CD4-positive, alpha-beta T cell treated with Interleukin-21 for 1 hour (primary cell): Measurements from ENCODE around the gene AFF1.
A peak's percentile ranks its signal among the peaks of the same experiment; 100 is the strongest.
"Not testable (repeated sequence)": the region's sequence is repeated elsewhere in the genome, so short reads cannot be mapped to it uniquely, and the experiment has no call there.

Source experiments
- DNase-seq: peaks from one replicate; pipeline ENCODE4 v3.0.0-alpha.2; 2020

AFF1 gene

DNA sequence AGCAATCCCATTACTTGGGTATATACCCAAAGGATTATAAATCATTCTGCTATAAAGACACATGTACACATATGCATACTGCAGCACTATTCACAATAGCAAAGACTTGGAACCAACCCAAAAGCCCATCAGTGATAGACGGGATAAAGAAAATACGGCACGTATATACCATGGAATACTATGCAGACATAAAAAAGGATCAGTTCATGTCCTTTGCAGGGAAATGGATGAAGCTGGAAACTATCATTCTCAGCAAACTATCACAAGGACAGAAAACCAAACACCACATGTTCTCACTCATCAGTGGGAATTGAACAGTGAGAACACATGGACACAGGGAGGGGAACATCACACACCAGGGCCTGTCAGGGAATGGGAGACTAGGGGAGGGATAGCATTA, 54.8 kb downstream of the AFF1 start:
- not testable (repeated sequence) for DNase-seq

GRCh38 chr4:86990510-86990909, 55.7 kb downstream of the AFF1 start:
- no peak for DNase-seq

DNA sequence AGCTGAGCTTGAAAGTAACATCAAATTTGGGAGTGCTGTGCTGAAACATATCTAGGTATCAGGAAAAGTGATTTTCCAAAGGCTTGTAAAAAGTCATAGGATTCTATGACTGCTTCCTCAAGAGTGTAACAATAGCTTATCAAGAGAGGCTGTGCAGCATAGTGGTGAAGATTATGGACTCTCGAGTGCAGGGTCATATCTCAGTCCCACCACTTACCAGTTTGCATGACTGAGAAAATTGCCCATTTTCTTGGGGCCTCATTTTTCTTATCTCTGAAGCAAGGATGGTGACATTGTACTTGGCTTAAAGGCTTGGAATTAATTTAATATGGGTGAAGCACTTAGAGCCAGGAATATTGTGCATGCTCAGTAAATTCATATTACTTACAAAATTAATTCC, 57.2 kb downstream of the AFF1 start:
- DNase-seq, result no peak

DNA sequence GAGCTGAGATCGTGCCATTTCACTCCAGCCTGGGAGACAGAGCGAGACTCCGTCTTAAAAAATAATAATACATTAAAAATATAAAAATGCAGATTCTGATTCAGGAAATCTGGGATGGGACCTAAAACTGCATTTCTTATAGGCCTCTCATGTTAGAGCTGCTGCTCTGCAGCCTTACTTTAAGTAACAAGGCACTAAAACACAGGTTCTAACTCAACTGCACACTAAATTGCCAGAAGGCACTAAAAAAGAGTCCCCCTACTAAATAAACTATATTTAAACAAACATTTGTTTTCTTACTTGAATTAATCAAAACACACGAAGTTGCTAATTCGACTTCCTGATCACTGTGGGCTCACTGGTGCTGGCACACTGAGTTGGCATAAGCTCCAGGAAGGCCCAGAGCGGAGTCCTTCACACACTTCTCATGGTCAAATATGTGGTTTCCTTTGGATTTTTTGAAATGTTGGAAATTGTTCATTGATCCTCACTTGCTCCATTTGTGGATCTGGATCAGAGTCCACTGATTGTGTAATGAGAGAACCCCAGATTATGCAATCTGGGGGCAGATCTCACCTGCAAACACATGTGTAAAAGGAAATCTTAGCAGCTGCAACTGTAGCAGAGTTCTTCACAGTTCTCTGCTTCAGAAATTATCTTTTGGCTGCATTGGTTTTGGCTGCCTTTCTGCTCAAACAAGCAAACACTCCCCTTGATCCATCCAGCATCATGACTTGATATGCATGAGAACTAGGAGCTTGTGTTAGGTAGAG, 59.3 kb downstream of the AFF1 start:
- no peak for DNase-seq

DNA sequence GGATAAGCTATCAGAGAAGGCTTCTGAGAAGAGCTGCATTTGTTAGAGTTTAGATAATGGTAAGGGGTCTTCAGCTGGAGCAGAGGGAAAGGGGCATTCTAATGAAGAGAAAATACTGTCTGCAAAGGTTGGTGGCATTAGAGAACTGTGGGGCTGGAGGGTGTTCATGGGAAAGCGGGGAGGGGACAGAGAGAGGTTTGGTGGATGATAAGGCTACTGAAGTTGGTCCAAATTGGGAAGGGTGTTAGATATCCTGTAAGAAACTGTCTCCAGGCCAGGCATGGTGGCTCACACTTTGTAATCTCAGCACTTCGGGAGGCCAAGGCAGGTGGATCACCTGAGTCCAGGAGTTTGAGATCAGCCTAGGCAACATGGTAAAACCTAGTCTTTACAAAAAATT, 59.9 kb downstream of the AFF1 start:
- no peak for DNase-seq

DNA sequence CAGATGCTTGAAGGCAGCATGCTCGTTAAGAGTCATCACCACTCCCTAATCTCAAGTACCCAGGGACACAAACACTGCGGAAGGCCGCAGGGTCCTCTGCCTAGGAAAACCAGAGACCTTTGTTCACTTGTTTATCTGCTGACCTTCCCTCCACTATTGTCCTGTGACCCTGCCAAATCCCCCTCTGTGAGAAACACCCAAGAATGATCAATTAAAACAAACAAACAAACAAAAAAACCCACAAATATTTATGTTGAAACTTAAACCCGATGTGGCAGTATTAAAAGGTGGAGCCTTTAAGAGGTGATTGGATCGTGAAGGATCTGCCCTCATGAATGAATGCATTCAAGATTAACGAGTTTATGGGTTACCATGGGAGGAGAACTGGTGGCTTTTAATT, 61.7 kb downstream of the AFF1 start:
- not testable (repeated sequence) for DNase-seq

- DNase-seq, result no peak
These were observed 64.4 kb downstream of the AFF1 start for GRCh38 chr4:86999136-86999643.

GRCh38 chr4:87002682-87003043, 67.9 kb downstream of the AFF1 start:
- DNase-seq, result no peak

- DNase-seq, result no peak
These were observed 68.5 kb downstream of the AFF1 start for GRCh38 chr4:87003266-87003665.

DNA sequence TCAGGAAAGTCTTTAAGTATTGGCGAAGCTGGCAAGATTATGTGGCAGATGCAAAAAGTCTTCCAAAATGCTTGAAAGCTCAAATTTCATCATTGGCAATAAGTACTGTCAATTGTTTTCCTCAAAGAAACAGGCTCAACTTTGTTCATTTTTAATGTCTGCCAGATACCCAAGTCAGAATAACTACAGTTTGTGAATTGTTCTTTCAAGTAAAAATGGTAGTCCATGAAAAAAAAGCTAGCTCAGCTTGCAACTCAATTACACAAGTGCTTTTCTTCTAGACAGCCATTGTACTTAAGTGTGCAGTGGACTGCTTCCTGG, 70.5 kb downstream of the AFF1 start:
- no peak for DNase-seq

- peak; percentile 50 for DNase-seq
These were observed 71.0 kb downstream of the AFF1 start for GRCh38 chr4:87005690-87006425.

DNA sequence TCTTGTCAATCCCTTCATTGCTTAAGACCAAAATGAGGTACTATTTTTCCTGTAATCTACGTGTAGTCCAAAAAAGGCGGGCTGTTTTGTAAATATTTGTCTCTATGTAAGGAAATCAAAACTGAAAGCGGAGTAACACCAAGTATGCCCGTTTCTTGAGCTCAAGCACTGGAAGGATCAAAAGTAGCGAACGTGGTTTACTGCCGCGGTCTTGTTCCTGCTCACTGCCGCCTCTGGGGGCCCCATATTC, 71.5 kb downstream of the AFF1 start:
- peak; percentile 89 for DNase-seq

DNA sequence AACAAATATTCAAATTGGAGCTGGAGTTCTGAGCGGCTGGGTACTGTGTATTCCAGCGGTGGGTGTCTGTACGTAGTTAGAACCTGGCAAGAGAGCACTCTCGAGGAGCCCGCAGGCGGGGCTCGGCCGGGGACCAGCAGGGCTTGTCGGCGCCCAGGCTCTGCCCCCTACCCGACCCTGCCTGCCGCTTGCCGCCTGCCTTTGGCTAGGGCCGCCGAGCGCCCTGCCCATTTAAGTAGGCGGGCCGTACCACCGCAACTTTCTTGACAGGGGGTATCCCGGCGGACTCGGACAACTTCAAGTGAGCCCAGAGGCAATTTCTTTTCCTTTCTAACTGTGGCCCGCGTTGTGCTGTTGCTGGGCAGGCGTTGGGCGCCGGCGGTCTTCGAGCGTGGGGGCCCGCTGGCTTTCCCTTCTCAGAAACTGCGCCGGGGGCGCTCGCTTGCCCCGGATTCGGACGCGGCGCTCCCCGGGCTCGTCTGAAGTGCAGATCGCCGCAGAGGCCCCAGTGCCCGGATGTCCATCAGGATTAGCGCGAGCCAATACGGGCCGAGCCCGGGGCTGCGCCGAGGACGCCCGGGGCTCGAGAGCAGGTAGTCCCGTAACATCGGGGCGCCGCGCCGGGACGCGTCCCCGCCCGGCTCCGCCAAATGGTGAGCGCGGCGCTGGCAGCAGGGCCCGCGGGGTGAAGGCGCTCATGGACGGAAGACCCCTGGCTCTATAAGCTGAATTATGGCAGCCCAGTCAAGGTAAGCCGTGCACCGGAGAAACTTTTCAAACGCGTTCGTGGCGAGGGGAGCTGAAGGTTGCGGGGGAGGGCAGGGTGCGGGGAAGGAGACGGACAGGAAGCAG, 72.1 kb downstream of the AFF1 start:
- peak; percentile 94 for DNase-seq

DNA sequence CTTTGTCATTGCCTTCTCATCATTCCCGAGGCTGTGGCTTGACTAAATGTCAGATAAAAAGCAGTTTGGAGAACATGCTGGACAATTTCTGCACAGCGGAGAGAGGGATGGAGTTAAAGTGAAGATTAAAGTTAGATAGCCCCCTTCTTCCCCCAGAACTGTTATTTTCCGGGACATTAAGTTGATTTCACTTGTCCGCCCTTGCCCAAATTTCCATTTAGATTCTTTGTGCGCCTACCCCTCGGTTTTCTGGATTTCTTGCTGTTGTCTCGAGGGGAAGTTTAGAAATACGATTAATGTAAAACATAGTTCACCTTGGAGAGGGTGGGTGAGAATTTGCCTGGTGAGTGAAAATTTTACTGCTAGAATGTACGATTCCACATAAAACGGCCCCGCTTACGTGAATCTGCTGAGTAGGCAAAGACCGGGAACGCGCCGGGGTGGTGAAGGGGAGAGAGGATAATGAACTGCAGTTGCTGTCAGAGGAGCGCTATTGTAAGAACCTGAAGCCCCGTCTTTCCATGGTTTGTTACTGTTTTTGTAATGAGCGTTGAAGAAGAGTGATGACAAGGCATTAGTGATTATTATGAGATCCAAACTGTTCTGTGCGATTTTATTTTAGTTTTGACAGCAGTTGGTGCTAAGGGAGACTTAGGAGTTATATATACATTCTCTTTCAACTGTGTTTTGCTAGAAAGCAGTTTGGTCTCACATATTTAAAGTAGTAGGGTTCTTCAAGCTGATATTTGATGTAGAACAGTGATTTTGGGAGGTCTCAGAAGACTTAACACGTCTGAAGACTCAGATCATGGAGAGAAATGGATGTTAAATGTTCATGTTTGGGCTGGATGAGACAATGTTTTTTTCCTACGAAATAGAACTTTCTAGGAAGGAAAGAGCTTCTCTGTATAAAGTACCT, 73.0 kb downstream of the AFF1 start:
- DNase-seq, result peak; percentile 38

DNA sequence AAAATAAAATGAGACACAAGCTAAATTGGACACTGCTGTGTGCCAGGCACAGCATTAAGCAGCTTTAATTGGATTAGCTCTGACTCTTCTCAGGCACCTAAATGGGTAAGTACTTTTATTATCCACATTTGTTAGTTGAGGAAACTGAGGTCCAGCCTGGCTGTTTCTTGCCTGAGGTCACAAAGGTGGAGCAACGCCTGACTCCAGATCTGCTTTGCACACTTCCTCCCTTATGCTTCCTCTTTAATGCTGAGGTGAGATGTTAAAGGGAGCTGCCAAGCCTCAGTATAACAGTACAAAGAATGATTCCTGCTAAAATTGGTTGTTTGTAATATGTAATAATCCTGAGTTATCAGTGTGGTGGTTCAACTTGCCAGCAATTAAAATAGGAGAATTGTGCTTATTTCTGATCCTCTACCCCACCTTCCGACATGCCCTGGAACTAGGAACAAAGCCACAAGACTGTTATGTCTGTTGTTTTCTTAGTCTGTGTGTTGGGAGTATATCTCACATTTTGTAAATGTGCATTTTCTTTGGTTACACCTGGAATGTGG, 74.4 kb downstream of the AFF1 start:
- DNase-seq, result no peak

GRCh38 chr4:87010192-87010591, 75.4 kb downstream of the AFF1 start:
- DNase-seq, result no peak

DNA sequence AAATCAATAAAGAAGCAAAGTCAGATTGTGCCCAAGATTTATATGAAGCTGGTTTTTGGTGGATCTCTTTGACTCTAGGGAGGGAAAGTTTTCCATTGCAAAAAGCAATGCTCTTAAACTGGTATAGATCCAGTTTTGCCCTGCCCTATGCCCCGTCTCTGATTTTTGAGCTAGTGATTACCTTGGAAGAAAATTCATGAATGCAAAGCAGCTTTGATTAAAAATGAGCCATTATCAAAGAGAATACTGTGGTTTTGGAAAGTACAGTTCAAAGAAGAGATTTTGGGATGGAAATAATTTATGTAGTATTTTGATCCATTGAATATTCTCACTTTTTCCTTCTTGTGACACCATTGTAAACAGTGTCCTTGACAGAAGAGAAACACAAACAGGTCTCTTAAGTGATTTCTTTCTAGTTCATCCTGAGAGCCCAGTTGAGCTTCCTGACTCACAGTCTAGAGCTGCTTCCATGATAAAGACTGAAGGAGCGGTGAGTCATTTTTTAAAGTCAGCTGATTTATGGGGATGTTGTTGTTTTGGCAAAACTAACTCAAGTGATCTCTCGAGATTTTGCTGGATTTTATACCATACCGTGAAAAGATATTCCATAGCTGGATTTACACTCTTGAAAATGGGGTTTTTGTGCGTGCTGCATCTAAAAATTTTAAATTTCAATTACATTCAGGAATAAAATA, 76.7 kb downstream of the AFF1 start:
- DNase-seq, result no peak

- DNase-seq, result no peak
These were observed 77.6 kb downstream of the AFF1 start for GRCh38 chr4:87012265-87012953.

DNA sequence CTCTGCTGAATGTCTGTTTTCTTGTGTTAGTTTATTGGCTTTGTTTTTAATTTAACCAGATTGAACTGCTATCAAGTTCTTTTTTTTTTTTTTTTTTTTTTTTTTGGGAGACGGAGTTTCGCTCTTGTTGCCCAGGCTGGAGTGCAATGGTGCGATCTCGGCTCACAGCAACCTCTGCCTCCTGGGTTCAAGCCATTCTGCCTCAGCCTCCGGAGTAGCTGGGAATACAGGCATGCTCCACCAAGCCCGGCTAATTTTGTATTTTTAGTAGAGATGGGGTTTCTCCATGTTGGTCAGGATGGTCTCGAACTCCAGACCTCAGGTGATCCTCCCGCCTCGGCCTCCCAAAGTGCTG, 78.1 kb downstream of the AFF1 start:
- not testable (repeated sequence) for DNase-seq

GRCh38 chr4:87014284-87014782, 79.5 kb downstream of the AFF1 start:
- DNase-seq, result no peak

DNA sequence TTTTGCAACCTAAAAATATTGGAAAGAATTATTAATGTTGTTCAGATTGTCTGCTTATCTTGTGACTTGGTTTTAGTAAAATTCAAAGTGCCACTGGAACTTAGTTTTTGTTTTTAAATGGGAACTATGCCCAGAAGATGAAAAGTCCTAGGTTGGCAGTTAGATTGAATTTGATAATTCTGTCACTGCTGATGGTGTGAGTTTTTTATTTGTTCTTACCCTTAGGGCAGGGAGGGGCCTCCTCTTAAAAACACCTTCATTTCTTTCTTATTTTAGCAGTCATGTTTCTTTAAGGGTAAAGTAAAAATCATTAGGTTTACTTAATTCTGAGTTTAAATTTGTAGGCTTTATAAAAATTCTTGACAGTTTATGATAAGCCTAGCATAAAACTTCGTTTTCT, 80.6 kb downstream of the AFF1 start:
- DNase-seq, result no peak
